T47D (cell line): Measurements from ENCODE around the gene TTC9B.
A peak's percentile ranks its signal among the peaks of the same experiment; 100 is the strongest.

Source experiments
- DNase-seq, 2 experiments: peaks; one replicate each; pipeline versions ENCODE4 v3.0.0 to v3.0.0-alpha.2; 2011 to 2012; ENCODE audit warnings: low read depth in 1 of 2, low spot score in 1 of 2
- JUND ChIP-seq: IDR thresholded peaks from 2 replicates; pipeline ENCODE4 v1.6.1; 2012; ENCODE audit warnings: low read depth
- in situ Hi-C: cut with HindIII; loops from 2 replicates; pipeline ENCODE4 v1.10.0; 2016; ENCODE audit warnings: low sequenced_read_pairs, low pct_unique_long_range_greater_than_20kb

TTC9B gene

DNA sequence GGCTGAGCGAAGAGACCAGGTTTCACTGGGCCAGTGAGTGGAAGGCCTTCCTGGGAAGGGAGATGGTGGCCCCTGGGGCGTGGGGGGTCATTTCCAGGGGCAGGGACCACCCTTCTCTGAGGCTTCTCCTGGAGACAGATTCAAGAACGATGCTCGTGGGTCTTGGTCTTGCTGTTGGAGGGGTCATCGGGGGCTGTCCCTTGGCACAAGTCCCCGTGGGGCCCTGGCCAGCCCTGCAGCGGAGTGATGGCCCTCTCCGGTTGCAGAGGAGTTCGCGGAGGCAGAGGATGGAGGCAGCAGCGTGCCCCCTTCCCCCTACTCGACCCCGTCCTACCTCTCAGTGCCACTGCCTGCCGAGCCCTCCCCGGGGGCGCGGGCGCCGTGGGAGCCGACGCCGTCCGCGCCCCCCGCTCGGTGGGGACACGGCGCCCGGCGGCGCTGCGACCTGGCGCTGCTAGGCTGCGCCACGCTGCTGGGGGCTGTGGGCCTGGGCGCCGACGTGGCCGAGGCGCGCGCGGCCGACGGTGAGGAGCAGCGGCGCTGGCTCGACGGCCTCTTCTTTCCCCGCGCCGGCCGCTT lies 4.8 kb downstream of the TTC9B start:
- TF ChIP-seq JUND, result no peak
- in situ Hi-C loops, result no loop called here
- DNase-seq, result no peak

DNA sequence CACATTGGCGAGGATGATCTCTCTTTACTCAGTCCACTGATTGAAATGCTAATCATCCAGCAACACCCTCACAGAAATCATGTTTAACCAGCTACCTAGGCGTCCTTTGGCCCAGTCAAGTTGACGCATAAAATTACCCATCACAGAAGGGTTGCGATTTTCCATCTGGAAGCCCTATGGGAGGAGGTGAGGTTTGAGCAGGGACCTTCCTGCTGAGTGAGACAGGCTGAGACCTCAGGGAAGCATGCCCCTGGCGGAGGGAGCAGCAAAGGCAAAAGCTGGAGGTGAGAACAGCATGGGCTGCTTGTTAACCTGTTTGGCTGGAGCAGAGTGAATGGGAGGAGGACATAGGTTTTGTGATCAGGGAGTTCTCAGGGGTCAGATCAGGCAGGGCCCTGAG lies 7.3 kb downstream of the TTC9B start:
- in situ Hi-C loops, result no loop called here
- TF ChIP-seq JUND, result no peak
- peak in 1 of 2 experiments; percentile 9 for DNase-seq

- in situ Hi-C loops, result no loop called here
- DNase-seq, result no peak
- no peak for TF ChIP-seq JUND
These were observed 9.6 kb downstream of the TTC9B start for GRCh38 chr19:40208602-40209001.

GRCh38 chr19:40205760-40206159 lies 12.4 kb downstream of the TTC9B start:
- in situ Hi-C loops, result no loop called here
- no peak for DNase-seq
- TF ChIP-seq JUND, result no peak

GRCh38 chr19:40204381-40204780 lies 13.8 kb downstream of the TTC9B start:
- in situ Hi-C loops, result no loop called here
- TF ChIP-seq JUND, result no peak
- no peak for DNase-seq

- DNase-seq, result no peak
- no peak for TF ChIP-seq JUND
- in situ Hi-C loops, result no loop called here
These were observed 17.7 kb downstream of the TTC9B start for GRCh38 chr19:40200341-40201099.

GRCh38 chr19:40198272-40198990 lies 19.8 kb downstream of the TTC9B start:
- no peak for TF ChIP-seq JUND
- in situ Hi-C loops, result no loop called here
- DNase-seq, result no peak

DNA sequence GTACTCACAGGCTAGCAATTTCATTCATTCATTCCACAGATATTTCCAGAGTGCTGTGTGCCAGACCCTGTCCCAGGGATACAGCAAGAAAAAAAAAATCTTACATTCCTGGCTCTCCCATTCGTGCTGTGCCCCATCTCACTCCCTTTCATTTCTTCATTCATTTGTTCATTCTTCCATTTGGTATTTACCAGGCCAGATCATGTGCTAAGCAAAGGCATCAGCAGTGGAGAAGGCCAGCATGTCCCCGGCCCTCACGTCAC lies 24.7 kb downstream of the TTC9B start:
- in situ Hi-C loops, result no loop called here
- no peak for TF ChIP-seq JUND
- no peak for DNase-seq

GRCh38 chr19:40192758-40193586 lies 25.2 kb downstream of the TTC9B start:
- in situ Hi-C loops, result no loop called here
- no peak for DNase-seq
- TF ChIP-seq JUND, result no peak

DNA sequence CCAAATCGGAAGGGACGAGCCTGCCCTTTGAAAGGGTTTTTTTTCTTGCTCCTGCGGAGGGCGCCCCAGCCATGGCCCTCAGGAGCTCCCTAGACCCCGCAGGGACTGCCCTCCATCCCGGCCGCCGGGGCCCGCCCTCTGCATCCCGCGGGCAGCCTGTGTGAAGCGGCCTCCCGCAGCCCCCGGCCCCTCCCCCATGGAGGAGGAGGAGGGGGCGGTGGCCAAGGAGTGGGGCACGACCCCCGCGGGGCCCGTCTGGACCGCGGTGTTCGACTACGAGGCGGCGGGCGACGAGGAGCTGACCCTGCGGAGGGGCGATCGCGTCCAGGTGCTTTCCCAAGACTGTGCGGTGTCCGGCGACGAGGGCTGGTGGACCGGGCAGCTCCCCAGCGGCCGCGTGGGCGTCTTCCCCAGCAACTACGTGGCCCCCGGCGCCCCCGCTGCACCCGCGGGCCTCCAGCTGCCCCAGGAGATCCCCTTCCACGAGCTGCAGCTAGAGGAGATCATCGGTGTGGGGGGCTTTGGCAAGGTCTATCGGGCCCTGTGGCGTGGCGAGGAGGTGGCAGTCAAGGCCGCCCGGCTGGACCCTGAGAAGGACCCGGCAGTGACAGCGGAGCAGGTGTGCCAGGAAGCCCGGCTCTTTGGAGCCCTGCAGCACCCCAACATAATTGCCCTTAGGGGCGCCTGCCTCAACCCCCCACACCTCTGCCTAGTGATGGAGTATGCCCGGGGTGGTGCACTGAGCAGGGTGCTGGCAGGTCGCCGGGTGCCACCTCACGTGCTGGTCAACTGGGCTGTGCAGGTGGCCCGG lies 26.1 kb downstream of the TTC9B start:
- in situ Hi-C loops, result no loop called here
- peak in 1 of 2 experiments; percentile 12 for DNase-seq
- TF ChIP-seq JUND, result no peak

DNA sequence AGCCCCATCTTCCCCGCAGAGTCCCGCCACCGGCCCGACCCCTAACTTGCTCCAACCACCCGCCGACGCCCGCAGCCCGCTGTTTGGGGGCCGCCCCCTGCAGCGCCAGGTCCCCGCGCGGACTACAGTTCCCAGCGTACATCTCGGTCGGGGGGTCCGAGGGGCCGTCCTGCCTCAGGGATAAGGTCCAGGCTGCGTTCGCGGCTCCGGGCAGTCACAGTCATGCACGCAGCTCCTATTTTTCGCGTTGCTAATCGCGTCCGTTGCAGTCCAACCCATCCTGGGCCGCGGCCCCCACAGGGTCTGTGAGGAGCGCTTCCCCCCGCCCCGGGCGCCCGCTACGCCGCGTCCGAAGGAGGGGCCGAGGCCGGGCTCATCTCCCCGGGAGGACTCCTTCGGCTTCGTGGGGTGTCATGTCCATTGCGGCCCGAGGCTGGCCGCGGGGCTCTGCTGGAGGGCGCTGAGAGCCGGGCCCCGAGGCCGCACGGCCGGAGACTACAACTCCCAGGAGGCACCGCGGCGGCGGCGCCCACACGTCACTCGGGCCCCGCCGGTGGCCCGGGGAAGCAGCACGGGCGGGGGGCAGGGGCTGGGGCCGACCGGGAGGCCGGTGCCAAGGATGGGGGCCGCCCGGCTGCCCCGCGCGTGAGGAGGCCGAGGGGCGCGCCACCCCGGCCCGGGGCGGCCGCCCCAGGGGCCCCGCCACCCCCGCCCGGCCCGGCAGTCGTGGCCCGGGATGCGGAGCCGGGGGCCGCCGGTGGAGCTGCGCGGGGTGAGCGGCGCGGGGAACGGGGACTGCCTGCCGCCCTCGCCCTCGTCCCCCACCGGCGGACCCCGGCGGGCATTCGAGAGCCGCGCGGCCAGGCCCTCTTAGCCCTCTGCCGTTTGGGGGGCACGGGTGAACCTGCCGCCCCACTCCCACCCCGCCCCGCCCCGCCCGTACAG lies 27.0 kb downstream of the TTC9B start, which contains the start of gene MAP3K10:
Gene MAP3K10, plus strand, starts transcription at position 536 of the 945 bp plus-strand sequence. CDS start 606 bp downstream, outside the sequence.
- in situ Hi-C loops, result no loop called here
- peak; percentile 46 to 74 for DNase-seq
- no peak for TF ChIP-seq JUND
